ENCODE measurements around the gene PSORS1C2.
A peak's percentile ranks its signal among the peaks of the same experiment; 100 is the strongest.

GRCh38 chr6:31094389-31094881, 44.4 kb downstream of the PSORS1C2 start:
- TF ChIP-seq CTCF (IDR thresholded peaks at IDR 0.05; ENCODE audit: extremely low read depth in 1 of 2, insufficient read depth in 1 of 2, low read depth in 1 of 2, low read length in 2 of 2) (no peak), POLR2A (IDR thresholded peaks at IDR 0.05; ENCODE audit: low read depth, low read length) (peak; percentile 46), EZH2 (IDR thresholded peaks at IDR 0.05; ENCODE audit: borderline replicate concordance, low read depth, low read length, severe bottlenecking) (no peak), POLR2AphosphoS5 (IDR thresholded peaks at IDR 0.05; ENCODE audit: insufficient read depth, low read depth, low read length) (peak; percentile 78), GATA2 (IDR thresholded peaks at IDR 0.05; ENCODE audit: insufficient read depth, insufficient read length, low read depth, low read length) (peak; percentile 55), JUN (IDR thresholded peaks at IDR 0.05; ENCODE audit: borderline replicate concordance, insufficient read depth, insufficient read length, low read depth) (peak; percentile 66), FOS (IDR thresholded peaks at IDR 0.05; ENCODE audit: borderline replicate concordance, insufficient read depth, low read length) (peak; percentile 36)
- TF ChIP-seq, protein P1, sequence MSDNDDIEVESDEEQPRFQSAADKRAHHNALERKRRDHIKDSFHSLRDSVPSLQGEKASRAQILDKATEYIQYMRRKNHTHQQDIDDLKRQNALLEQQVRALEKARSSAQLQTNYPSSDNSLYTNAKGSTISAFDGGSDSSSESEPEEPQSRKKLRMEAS (IDR thresholded peaks at IDR 0.05; ENCODE audit: insufficient read depth, insufficient read length): no peak
